ENCODE data around the gene SMIM24.

SMIM24 gene

GRCh38 chr19:3474010-3474409, 6.3 kb downstream of the SMIM24 start:
- no peak for DNase-seq (ENCODE audit: low spot score)

DNA sequence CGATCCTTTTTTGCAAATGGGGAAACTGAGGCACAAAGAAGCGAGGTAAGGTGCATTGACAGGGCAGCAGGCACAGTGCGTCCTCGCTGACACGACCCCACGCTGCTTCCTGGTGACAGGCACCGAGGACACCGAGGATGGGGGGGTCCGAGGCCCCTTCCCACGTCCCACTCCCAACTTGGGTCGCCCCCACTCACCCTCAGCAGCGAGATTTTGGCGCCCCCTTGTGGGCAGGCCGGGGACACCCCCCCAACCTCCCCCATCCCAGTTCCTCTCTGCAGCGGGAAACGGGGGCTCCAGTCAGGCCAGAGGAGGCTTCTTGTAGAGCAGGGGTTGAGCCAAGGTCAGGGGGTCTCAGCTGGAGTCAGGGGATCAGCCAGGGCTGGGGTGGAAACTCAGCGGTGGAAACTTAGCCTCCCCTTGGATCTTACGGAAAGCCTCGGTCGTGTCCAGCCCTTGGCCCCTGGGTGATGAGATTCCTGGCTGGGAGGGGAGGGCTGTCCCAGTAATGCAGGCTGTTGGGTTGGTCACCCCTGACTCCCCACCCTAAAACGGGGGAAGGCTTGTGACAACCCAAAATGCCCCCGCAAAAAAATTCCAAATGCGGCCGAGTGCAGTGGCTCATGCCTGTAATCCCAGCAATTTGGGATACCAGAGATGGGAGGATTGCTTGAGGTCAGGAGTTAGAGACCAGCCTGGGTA, 8.2 kb downstream of the SMIM24 start:
- DNase-seq (ENCODE audit: low spot score), result no peak

DNA sequence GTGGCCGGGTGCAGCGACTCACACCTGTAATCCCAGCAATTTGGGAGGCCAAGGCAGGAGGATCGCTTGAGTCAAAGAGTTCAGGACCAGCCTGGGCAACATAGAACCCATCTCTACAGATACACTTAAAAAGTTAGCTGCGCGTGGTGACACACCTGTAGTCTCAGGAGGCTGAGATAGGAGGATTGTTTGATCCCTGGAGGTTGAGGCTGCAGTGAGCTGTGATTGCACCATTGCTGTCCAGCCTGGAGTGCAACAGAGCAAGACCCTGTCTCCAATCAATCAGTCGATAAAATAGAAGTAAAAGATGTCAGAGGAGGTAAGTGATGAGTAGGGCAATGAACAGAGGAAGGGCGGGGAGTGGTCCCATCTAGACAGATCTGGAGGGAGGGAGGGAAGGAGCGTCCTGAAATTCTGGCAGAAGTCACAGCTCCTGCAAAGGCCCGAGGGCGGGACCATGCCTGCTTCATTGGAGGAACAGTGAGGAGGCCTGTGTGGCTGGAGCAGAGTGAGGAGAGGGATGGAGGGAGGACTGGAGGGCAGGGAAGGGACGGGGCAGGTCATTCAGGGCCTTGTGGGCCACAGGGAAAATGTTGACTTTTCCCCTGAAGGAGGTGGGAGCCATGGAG, 9.7 kb downstream of the SMIM24 start:
- DNase-seq (ENCODE audit: low spot score), result no peak

GRCh38 chr19:3469638-3470499, 10.5 kb downstream of the SMIM24 start:
- DNase-seq (ENCODE audit: low spot score), result no peak

DNA sequence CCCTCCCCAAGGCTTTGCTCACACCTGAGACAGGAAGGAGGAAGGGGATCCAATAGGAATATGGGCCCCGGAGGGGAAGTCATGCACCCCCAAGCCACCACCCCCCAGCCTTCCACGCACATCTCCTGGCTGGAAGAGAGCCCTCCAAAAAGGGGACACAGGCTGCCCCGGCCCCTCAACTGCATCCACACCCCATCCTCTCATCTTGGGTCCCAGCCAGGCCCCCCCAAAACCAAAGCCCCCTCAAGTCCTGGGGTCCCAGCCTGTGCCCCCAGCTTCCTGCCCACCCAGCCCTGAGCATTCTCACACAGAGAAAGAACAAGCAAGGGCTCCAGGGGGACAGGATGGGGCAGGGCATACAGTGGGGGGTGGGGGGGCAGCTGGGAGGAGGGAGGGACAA, 12.1 kb downstream of the SMIM24 start:
- no peak for DNase-seq (ENCODE audit: low spot score)

DNA sequence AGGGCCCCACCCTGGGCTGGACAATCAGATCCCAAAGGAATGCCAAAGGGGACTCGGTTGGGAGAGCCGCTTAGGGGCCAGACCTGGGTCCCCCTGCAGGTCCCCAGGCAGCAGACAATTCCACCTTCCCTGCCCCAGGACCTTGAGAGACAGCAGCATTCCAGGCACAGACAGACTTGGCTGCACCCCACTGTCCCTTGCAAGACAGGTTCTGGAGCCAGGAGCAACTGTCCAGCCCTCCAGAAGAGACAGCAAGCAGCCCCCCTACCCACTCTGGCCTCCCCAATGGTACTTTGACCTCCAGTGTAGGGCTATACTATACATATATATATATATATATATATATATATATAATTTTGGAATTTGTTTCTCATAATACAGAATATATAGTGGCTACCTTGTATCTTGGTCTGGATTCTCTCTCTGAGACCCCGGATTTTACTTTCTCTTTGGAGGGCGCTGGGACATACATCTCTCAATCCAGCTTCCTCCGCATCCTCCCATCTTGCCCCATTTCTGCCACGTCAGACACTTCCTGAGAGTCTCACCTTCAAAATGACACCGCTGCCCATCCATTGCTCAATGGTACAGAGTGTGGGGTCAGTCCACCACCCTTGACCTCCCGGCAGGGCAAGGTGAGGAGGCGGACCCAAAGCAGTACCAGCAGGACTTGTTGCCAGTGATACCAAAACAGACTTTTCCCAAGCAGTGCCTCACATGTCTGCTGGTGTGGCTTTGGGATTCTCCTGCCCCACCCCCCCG, 12.7 kb downstream of the SMIM24 start:
- DNase-seq (ENCODE audit: low spot score), result no peak

DNA sequence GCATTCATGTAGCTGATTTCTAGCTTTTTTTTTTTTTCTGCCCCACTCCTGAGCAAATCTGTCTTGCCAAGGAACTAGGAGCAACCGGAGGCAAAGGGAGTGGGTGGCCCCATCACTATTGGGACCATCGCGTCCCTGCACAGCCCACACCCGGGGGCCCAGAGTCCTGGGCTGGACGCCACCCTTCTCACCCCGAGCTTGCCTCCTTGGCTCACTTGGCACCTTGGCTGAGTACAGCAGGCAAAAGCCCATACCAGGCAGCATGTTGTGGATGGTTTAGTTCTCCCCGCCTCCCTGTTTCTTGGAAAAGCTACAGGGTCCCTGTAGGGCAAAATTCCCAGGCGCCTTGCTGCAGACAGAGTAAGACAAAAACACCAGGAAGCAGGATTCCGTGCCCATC, 13.7 kb downstream of the SMIM24 start:
- peak; percentile 60 for DNase-seq (ENCODE audit: low spot score)

GRCh38 chr19:3465552-3465951, 14.8 kb downstream of the SMIM24 start:
- no peak for DNase-seq (ENCODE audit: low spot score)

DNA sequence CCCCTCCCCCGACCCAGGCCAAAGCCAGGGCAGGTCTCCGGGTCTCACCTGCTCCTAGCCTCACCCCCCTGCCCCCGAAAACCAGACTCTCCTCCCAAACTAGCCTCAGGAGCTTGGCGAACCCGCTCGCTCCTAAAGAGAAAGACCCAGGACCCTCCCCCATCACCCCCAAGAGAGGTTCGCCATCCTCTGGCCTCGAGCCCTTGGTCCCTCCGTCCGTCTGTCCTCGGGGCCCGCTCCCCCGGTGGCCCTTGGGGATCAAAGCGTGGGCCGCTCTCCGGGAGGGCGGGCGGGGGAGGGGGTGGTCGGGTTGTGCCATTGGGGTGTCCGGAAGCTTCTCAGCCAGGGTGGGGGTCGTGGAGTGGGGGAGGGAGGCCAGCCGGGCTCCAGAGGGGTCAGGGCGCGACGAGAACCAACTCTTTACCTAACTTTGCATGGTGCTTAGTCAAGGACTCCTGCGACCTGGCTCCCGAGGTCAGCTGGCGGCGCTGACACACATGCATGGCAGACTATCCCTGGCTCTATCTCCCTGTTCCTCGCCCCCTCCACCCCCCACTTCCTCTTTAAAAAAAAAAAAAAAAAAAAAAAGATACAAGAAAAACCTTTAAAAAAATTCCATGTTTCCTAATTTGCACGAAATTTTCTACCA, 15.6 kb downstream of the SMIM24 start:
- no peak for DNase-seq (ENCODE audit: low spot score)

DNA sequence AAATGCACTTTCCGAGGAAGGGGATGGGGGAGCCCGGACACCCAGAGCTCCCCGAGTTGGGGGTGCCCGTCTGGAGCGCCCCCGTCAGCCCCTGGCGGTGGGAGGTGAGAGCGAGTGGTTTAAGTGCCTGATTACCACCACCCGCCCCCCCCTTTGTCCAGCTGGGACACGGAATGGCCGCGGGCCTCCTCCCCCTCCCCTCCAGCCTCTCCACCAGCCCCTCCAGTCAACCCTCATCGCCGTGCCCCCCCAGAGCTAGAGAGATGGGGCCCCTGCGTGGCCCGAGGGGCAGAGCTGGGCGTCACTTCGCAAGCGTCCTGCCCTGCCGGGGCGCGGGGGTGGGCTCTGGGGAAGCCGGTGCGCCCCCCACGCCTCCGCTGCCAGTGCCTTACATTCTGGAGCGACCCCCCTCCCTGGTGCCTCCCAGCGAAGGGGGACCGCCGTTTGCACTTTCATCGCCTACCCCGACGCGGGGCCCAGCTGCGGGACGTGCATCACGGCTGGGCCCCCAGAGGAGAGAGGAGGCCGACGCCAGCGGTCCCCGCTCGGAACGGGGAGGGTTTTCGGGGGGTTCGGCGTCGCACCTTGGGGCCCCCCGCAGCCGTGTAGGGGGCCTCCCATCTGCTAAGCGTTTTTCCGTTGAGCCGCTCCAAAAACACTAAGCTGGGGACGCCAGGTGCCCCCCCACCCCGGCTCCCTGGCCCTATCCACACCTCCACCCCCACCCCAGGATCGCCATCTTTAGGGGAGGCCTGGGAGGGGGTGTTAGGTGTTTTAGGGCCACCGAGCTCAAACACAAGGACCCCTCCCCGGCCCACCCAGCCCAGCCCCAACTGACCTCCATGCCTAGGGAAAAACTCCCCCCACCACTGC, 16.4 kb downstream of the SMIM24 start:
- DNase-seq (ENCODE audit: low spot score), result no peak

DNA sequence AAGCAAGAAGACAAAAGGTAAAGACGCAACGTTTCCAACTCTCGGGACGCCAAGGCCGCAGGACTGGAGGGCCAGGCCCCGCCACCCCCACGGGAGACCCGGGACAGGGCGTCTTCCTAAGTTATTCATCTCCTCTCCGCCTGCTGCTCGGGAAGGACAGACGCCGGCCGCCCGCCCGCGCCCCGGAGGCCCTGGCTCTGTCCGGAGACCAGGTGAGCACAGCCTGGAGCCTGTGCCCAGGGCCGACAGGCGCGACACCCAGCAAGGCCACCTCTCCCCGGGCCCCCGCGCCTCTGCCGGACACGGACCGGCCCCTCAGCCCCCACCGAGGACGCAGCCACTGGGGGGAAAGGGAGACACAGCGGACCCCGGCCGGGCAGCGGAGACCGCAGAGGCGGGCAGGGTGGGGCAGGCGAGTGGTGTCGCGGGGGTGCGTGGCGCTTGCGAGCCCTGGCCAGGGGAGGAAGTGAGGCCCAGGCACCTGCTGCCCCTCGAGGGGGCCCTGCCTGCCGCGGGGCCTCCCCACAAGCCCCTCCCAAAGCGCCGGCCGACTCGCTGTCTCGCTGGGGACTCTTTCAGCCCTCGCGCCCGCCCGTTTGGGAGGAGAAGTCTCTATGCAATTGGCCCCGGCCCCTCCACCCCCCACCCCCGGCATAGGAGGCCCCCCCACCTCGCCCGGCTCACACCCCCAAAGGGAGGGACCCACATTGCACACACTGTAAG, 17.2 kb downstream of the SMIM24 start:
- DNase-seq (ENCODE audit: low spot score), result no peak

GRCh38 chr19:3459965-3460582, 20.3 kb downstream of the SMIM24 start:
- DNase-seq (ENCODE audit: low spot score), result no peak

DNA sequence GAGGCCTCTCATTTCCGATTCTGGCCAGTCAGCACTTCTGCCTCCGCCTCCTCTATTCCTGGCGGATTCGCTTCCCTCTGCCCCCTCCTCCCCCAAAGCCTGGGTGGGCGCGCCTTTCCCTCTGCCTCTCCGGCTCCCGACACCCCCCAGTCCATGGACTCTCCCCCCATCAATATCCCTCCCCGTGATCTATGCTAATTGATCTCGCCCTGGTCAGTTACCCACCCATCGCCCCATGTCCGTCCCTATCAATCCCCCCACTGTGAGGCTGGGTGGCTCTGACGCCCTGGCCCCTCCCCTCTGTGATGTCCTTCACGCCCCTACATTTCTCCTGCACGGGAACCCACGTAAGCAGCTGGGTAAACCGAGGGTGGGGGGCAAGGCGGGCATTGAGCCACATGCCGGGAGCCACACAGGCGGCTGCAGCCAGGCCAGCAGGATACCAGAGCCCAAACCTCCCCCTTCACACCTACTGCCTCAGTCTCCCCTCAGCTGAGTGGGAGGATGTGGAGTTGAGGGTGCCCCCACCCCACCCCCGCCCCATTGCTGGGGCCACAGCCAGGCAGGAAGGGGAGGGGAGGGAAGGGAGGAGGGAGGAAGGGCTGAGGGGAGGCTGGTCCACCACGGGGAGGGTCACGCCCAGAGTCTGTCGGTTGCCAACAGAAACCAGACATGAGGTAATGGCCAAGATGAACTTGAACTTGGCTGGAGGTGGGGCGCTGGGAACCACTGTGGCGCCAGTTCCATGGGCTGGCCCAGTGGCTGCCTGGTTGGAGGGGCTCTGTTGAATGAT, 21.0 kb downstream of the SMIM24 start:
- peak; percentile 88 for DNase-seq (ENCODE audit: low spot score)

DNA sequence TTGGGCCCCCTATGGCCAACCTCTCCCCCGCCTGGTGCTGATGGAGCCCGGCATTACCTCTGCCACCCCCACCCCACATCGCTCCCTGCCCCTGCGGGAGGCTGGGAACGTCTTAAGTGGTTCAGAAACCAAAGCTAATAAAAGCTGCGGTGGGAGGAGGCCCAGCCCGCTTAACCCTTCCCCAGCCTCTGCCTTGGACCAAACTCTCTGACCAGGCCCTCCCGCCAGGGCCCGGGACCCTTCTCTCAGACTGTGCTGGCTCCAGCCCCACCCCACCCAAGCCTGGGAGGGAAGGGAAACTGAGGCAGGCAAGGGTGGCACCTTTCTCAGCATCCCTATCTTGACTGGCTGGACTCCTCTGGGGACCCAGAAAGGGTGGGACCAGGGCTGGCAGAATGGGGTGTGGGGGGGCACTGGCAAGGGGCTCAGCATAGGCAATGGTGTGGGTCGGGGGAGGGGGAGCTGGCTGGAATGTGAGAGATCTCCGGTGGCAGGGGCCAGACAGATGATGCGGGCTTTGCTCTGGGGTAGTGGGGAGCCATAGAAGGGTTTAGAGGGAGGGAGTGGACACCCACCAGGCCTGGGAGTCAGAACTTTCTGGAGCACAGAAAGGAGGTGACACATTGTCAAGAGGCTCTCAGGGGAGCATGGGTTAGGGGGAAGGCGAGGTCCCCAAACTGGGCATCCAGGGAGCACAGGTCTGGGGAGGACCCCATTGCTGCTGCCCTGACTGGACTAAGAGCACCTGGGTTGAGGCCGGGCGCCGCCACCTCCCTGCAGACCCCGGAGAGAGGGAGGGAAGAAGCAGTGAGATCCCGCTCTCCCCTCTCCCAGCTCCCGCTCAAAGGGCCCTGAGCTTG, 21.9 kb downstream of the SMIM24 start:
- DNase-seq (ENCODE audit: low spot score), result no peak

- DNase-seq (ENCODE audit: low spot score), result no peak
Observed at GRCh38 chr19:3457528-3458228, 22.6 kb downstream of the SMIM24 start.

- no peak for DNase-seq (ENCODE audit: low spot score)
Observed at GRCh38 chr19:3456925-3457527, 23.3 kb downstream of the SMIM24 start.

All from Ammon's horn (tissue), 1 donor.